ENCODE data around the gene LHX3. TPM values are rescaled to one million over a fixed set of nuclear protein-coding genes. Genes with fewer than 3 reads are reported as not detected.

Gene LHX3
- total RNA-seq, 1 donor from 2014 or later: not detected

- H3K9me3 ChIP-seq (replicated peaks): no peaks in the 10 kb centered on the region
- no peaks in the 10 kb centered on the region for H3K36me3 ChIP-seq
- no peak for TF ChIP-seq CTCF (IDR thresholded peaks at IDR 0.05; ENCODE audit: borderline replicate concordance)
- H3K4me3 ChIP-seq: no peak overlapping the region
- no peak for DNase-seq
- H3K27ac ChIP-seq (replicated peaks): no peak overlapping the region
- no peaks in the 10 kb centered on the region for H3K27me3 ChIP-seq (ENCODE audit: low read depth)
- intact Hi-C loops (cut with micrococcal nuclease): no loop called here
- peaks cover 77% of the 10 kb centered on the region for H3K4me1 ChIP-seq
Observed at GRCh38 chr9:136242918-136243525, 38.1 kb upstream of the LHX3 start.

DNA sequence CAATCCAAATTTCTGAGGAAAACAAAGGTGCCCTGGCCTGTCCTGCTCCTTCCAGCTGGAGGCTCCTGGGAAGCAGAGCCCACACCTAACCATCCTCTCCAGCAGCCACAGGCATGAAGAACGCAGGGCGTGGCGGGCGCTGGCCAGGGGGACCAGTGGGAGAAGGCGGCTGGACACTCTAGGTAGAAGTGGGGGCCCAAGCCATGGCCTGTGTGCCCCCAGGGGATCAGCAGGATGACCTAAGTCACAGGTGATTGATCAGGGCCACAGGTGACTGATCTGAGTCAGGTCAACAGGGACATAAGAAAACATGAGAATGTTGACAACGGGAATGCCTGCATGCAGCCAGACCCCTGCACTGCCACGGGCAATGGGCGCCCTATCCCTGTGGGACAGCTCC is 37.3 kb upstream of the LHX3 start:
- no peak overlapping the region for H3K27ac ChIP-seq (replicated peaks)
- DNase-seq: no peak
- H3K4me3 ChIP-seq: no peak overlapping the region
- TF ChIP-seq CTCF (IDR thresholded peaks at IDR 0.05; ENCODE audit: borderline replicate concordance): no peak
- no peaks in the 10 kb centered on the region for H3K27me3 ChIP-seq (ENCODE audit: low read depth)
- H3K9me3 ChIP-seq (replicated peaks): no peaks in the 10 kb centered on the region
- H3K4me1 ChIP-seq: peaks cover 81% of the 10 kb centered on the region
- intact Hi-C loops (cut with micrococcal nuclease): no loop called here
- no peaks in the 10 kb centered on the region for H3K36me3 ChIP-seq

- intact Hi-C loops (cut with micrococcal nuclease): no loop called here
Observed at GRCh38 chr9:136241542-136241941, 36.6 kb upstream of the LHX3 start.

GRCh38 chr9:136240941-136241340 is 36.0 kb upstream of the LHX3 start:
- Histone ChIP-seq H3K36me3 (peaks cover 4% of the 10 kb centered on the region), H3K27me3 (ENCODE audit: low read depth) (no peaks in the 10 kb centered on the region), H3K4me1 (peaks cover 77% of the 10 kb centered on the region), H3K4me3 (no peak overlapping the region), H3K27ac (replicated peaks) (peak overlapping the region; percentile 78), H3K9me3 (replicated peaks) (no peaks in the 10 kb centered on the region)
- TF ChIP-seq CTCF (IDR thresholded peaks at IDR 0.05; ENCODE audit: borderline replicate concordance): no peak
- intact Hi-C loops (cut with micrococcal nuclease): no loop called here
- no peak for DNase-seq

More at GRCh38 chr9:136241542-136241941, 36.6 kb upstream of the LHX3 start:
- Histone ChIP-seq H3K27ac (replicated peaks) (no peak overlapping the region), H3K9me3 (replicated peaks) (no peaks in the 10 kb centered on the region), H3K4me3 (no peak overlapping the region), H3K36me3 (no peaks in the 10 kb centered on the region), H3K4me1 (peaks cover 81% of the 10 kb centered on the region), H3K27me3 (ENCODE audit: low read depth) (no peaks in the 10 kb centered on the region)
- DNase-seq: no peak
- no peak for TF ChIP-seq CTCF (IDR thresholded peaks at IDR 0.05; ENCODE audit: borderline replicate concordance)

- Histone ChIP-seq H3K36me3 (peaks cover 13% of the 10 kb centered on the region), H3K4me3 (peak overlapping the region; percentile 17), H3K4me1 (peaks cover 72% of the 10 kb centered on the region), H3K27me3 (ENCODE audit: low read depth) (no peaks in the 10 kb centered on the region), H3K9me3 (replicated peaks) (no peaks in the 10 kb centered on the region), H3K27ac (replicated peaks) (peak overlapping the region; percentile 78)
- intact Hi-C loops (cut with micrococcal nuclease): no loop called here
- no peak for DNase-seq
- TF ChIP-seq CTCF (IDR thresholded peaks at IDR 0.05; ENCODE audit: borderline replicate concordance): no peak
Observed at GRCh38 chr9:136239983-136240330, 35.0 kb upstream of the LHX3 start.

Measured in left ventricle myocardium inferior (tissue), 1 donor.